ENCODE data around the gene FCGBP.

DNA sequence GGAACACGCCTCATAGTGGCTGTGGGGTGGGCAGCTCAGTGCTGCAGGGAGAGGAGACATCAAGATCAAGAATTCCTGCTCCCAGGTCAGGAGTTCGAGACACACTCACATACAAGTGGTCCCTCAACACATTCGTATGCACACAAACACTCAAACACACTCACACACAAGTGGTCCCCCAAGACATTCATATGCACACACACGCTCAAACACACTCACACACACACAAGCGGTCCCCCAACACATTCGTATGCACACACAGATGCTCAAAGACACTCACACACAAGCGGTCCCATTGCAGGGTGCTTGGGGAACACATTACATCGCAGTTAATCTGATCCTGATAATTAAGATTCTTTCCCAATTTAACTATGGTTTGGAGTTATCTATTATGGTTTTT, 28.2 kb downstream of the FCGBP start:
- TF ChIP-seq CTCF (IDR thresholded peaks at IDR 0.05; ENCODE audit: insufficient read depth, low read length, poor library complexity, severe bottlenecking) (no peak), EZH2phosphoT487 (conservative IDR thresholded peaks at IDR 0.05; ENCODE audit: low read length) (no peak)

Measured in SU-DHL-6 (cell line).